Heart left ventricle (tissue), 16 donors: Measurements from ENCODE around the gene SLC44A5. TPM values are rescaled to one million over a fixed set of nuclear protein-coding genes. Genes with fewer than 3 reads are reported as not detected.

Experiments used
- ATAC-seq, 4 donors: fragments of 200-7000 bp; cut with Tn5 transposase; one replicate each; pipeline ENCODE4 v1.9.1; 2020 to 2022; ENCODE audit warnings: moderate library complexity in 4 of 4, mild to moderate bottlenecking in 3 of 4, moderate number of reproducible peaks in 1 of 4
- DNase-seq, 5 donors: peaks; one replicate each; pipeline ENCODE4 v3.0.0-alpha.2; 2020
- H3K27ac ChIP-seq, 12 donors: fragments of 200-600 bp; sonication (generic) in 4 of 12; one replicate each; pipeline versions ENCODE4 v1.5.0 to v1.8.0; 2016 to 2022; ENCODE audit warnings: mild to moderate bottlenecking in 2 of 12
- H3K27me3 ChIP-seq, 9 donors: fragments of 200-600 bp; sonication (generic) in 2 of 9; one replicate each; pipeline versions ENCODE4 v1.5.1 to v1.8.0; 2016 to 2022; ENCODE audit warnings: mild to moderate bottlenecking in 3 of 9
- H3K36me3 ChIP-seq, 9 donors: fragments of 200-600 bp; sonication (generic) in 2 of 9; one replicate each; pipeline versions ENCODE4 v1.5.0 to v1.8.0; 2018 to 2022; ENCODE audit warnings: mild to moderate bottlenecking in 2 of 9
- H3K4me1 ChIP-seq, 12 donors: fragments of 200-600 bp; sonication (generic) in 4 of 12; one replicate each; pipeline versions ENCODE4 v1.5.0 to v1.8.0; 2016 to 2022; ENCODE audit warnings: mild to moderate bottlenecking in 3 of 12
- H3K4me3 ChIP-seq, 12 donors: fragments of 200-600 bp; sonication (generic) in 4 of 12; one replicate each; pipeline versions ENCODE4 v1.5.0 to v1.8.0; 2017 to 2022; ENCODE audit warnings: mild to moderate bottlenecking in 9 of 12, moderate library complexity in 4 of 12
- H3K9me3 ChIP-seq, 12 donors: fragments of 200-600 bp; sonication (generic) in 4 of 12; one replicate each; pipeline versions ENCODE4 v1.5.0 to v1.8.0; 2016 to 2022; ENCODE audit warnings: mild to moderate bottlenecking in 1 of 12
- CTCF ChIP-seq, 12 donors: fragments of 200-600 bp; sonication (generic) in 4 of 12; IDR thresholded peaks; one replicate each; pipeline versions ENCODE4 v1.5.0 to v1.8.0; 2018 to 2022; ENCODE audit warnings: antibody characterized with exemption in 12 of 12, mild to moderate bottlenecking in 5 of 12
- POLR2A ChIP-seq, 2 donors: fragments of 450-650 bp; IDR thresholded peaks; one replicate each; pipeline ENCODE4 v1.6.1; 2017; ENCODE audit warnings: antibody characterized with exemption in 2 of 2, mild to moderate bottlenecking in 2 of 2, moderate library complexity in 2 of 2
- WGBS, 4 donors: extraction: QIAGEN DNeasy Blood & Tissue Kit in 2 of 4; methylation state at CpG; one replicate each; pipeline versions ENCODE4 v1.1.5 to v1.1.7; 2013 to 2018; 5-methylcytosine and 5-hydroxymethylcytosine counted together
- intact Hi-C, 10 donors: fragments of 100-400 bp; cut with DNase I; formaldehyde crosslinking; loops; one replicate each; pipeline versions ENCODE4 v1.11.1 to v1.14.2; 2022
- polyA plus RNA-seq, 2 donors: library from polyadenylated mRNA; stranded (reverse); fragments of 200-250 nt; gene quantifications; one replicate each; pipeline ENCODE4 v1.2.3, GENCODE V29; 2013
- total RNA-seq, 9 donors: library from RNA; depleted of rRNA in 2 of 9; stranded (reverse); fragments of >200 nt in 2 of 9; fragmentation: NEBNext Ultra II Directional in 3 of 9; extraction: Animal tissue kit (Norgen Biotek cat#: 25700) in 3 of 9; gene quantifications; one replicate each; pipeline versions ENCODE4 v1.1.0 to v1.2.4, GENCODE V29; 2016 to 2023
- donor health status: ischemic (EF 13 %, LVEDD 7.1; RV severe dilation, severe dysfunction).
- donor health status: healthy with polysubstance abuse.
- donor health status: DM: no; HTN: yes; CAD: no.
- donor health status: DM: no; HTN: no; CAD: no.
- donor health status: ischemic (EF 25% LVEDD 6.9; RV normal size, moderate dysfunction).
- donor health status: ischemic (EF 25% LVEDD 5.7; RV mildly dilated, moderate dysfunction).
- donor health status: healthy.
- donor health status: DM: yes; HTN: yes; CAD: no.
- donor health status: ischemic (EF 35%, LVEDD 5.7; RV mildly dilated, moderate dysfunction).
- donor health status: nonischemic (EF 11% LVEDD 7.7; RV severe dilation, severe dysfunction).
- donor health status: DM: yes; HTN: yes; CAD: no.
- donor health status: PGD.
- donor health status: ischemic (EF 29% LVEDD 5.4; RV normal size, mild dysfunction).
- donor health status: nonischemic (EF 23%, LVEDD 6.1; RV moderate dilation, normal function).

Gene SLC44A5
- total and polyA plus RNA-seq, 11 donors, result 0.07 to 7.5 (median 1.8) TPM; not detected in 1

- ATAC-seq, result no peak
- 52 to 80% (median 64%) methylated on average over 4 of the region's 4 CpGs for WGBS, 4 donors
- no peaks in the 10 kb centered on the region for H3K36me3 ChIP-seq
- intact Hi-C loops, result no loop called here
- no peak for DNase-seq
- no peaks in the 10 kb centered on the region for H3K4me1 ChIP-seq
- no peaks in the 10 kb centered on the region for H3K27me3 ChIP-seq
- no peaks in the 10 kb centered on the region for H3K9me3 ChIP-seq
- no peak overlapping the region for H3K4me3 ChIP-seq
- TF ChIP-seq POLR2A (IDR thresholded peaks at IDR 0.05) (no peak), CTCF (IDR thresholded peaks at IDR 0.05) (no peak)
- H3K27ac ChIP-seq, result no peak overlapping the region
These were observed 22.0 kb downstream of the SLC44A5 start for GRCh38 chr1:75588779-75589475.

GRCh38 chr1:75587692-75588091 lies 23.2 kb downstream of the SLC44A5 start:
- no peak overlapping the region for H3K4me3 ChIP-seq
- intact Hi-C loops, result no loop called here
- H3K4me1 ChIP-seq, result no peaks in the 10 kb centered on the region
- no peak for TF ChIP-seq POLR2A (IDR thresholded peaks at IDR 0.05)
- TF ChIP-seq CTCF (IDR thresholded peaks at IDR 0.05), result no peak
- no peak overlapping the region for H3K27ac ChIP-seq
- no peak for DNase-seq
- H3K9me3 ChIP-seq, result no peaks in the 10 kb centered on the region
- no peak for ATAC-seq
- H3K27me3 ChIP-seq, result no peaks in the 10 kb centered on the region
- 30 to 57% (median 45%) methylated on average over 3 of the region's 3 CpGs for WGBS, 4 donors
- no peaks in the 10 kb centered on the region for H3K36me3 ChIP-seq

- Histone ChIP-seq H3K4me3 (no peak overlapping the region), H3K27me3 (no peaks in the 10 kb centered on the region), H3K36me3 (no peaks in the 10 kb centered on the region), H3K9me3 (no peaks in the 10 kb centered on the region), H3K27ac (no peak overlapping the region), H3K4me1 (no peaks in the 10 kb centered on the region)
- intact Hi-C loops, result no loop called here
- 48 to 71% (median 61%) methylated on average over 2 of the region's 2 CpGs for WGBS, 4 donors
- ATAC-seq, result no peak
- no peak for DNase-seq
- TF ChIP-seq POLR2A (IDR thresholded peaks at IDR 0.05) (no peak), CTCF (IDR thresholded peaks at IDR 0.05) (no peak)
These were observed 27.6 kb downstream of the SLC44A5 start for GRCh38 chr1:75583282-75583681.

GRCh38 chr1:75582725-75583261 lies 28.1 kb downstream of the SLC44A5 start:
- Histone ChIP-seq H3K4me1 (no peaks in the 10 kb centered on the region), H3K4me3 (no peak overlapping the region), H3K9me3 (no peaks in the 10 kb centered on the region), H3K27ac (no peak overlapping the region), H3K36me3 (no peaks in the 10 kb centered on the region), H3K27me3 (no peaks in the 10 kb centered on the region)
- 67 to 91% (median 73%) methylated on average over 1 of the region's 1 CpG for WGBS, 4 donors
- intact Hi-C loops, result no loop called here
- TF ChIP-seq POLR2A (IDR thresholded peaks at IDR 0.05) (no peak), CTCF (IDR thresholded peaks at IDR 0.05) (no peak)
- no peak for ATAC-seq
- DNase-seq, result no peak
